Esophagus squamous epithelium (tissue), 5 donors: ENCODE results near the gene AMER3. TPM values are rescaled to one million over a fixed set of nuclear protein-coding genes. Genes with fewer than 3 reads are reported as not detected.

ENCODE experiments used
- DNase-seq: peaks from one replicate; lab custom pipeline; 2025; lab: John Stamatoyannopoulos, UW
- H3K27ac ChIP-seq, 4 donors: fragments of 200-600 bp; sonication (generic); one replicate each; pipeline ENCODE4 v1.5.1; 2016 to 2019; ENCODE audit warnings: mild to moderate bottlenecking in 1 of 4
- H3K27me3 ChIP-seq, 4 donors: fragments of 200-600 bp; sonication (generic); 1 replicate in 3 of 4; 2 replicates in 1 of 4; pipeline versions ENCODE4 v1.5.1 to v1.6.0; 2017 to 2021; ENCODE audit warnings: antibody characterized with exemption in 1 of 4
- H3K36me3 ChIP-seq, 3 donors: fragments of 200-600 bp; sonication (generic); one replicate each; pipeline ENCODE4 v1.5.1; 2016 to 2019
- H3K4me1 ChIP-seq, 3 donors: fragments of 200-600 bp; sonication (generic); one replicate each; pipeline ENCODE4 v1.5.1; 2017 to 2019
- H3K4me3 ChIP-seq, 4 donors: fragments of 200-600 bp; sonication (generic); 1 replicate in 3 of 4; 2 replicates in 1 of 4; pipeline ENCODE4 v1.5.1; 2016 to 2019; ENCODE audit warnings: mild to moderate bottlenecking in 2 of 4, moderate library complexity in 1 of 4
- H3K9me3 ChIP-seq, 3 donors: fragments of 200-600 bp; sonication (generic); one replicate each; pipeline ENCODE4 v1.5.1; 2016 to 2019
- POLR2A ChIP-seq, 4 donors: fragments of 450-650 bp; IDR thresholded peaks; one replicate each; pipeline ENCODE4 v1.6.1; 2017; ENCODE audit warnings: antibody characterized with exemption in 4 of 4, mild to moderate bottlenecking in 4 of 4, moderate library complexity in 3 of 4
- WGBS, 2 donors: methylation state at CpG; one replicate each; pipeline ENCODE4 v1.1.5; 2018; 5-methylcytosine and 5-hydroxymethylcytosine counted together
- intact Hi-C: fragments of 100-400 bp; cut with DNase I; formaldehyde crosslinking; loops from one replicate; pipeline ENCODE4 v1.15.0; 2022
- total RNA-seq, 4 donors: library from RNA; depleted of rRNA; stranded (reverse); fragments of >200 nt; gene quantifications; one replicate each; pipeline ENCODE4 v1.1.0, GENCODE V29; 2016
- TF ChIP-seq, protein P1 (sequence below), 6 experiments: fragments of 450-650 bp in 4 of 6; fragments of 200-600 bp in 2 of 6; sonication (generic) in 2 of 6; IDR thresholded peaks; one replicate each; pipeline ENCODE4 v1.5.1; 2016 to 2019; ENCODE audit warnings: antibody characterized with exemption in 6 of 6, mild to moderate bottlenecking in 4 of 6, moderate library complexity in 4 of 6
- donor health status: DM: yes; HTN: yes; CAD: no.

The AMER3 gene
- total RNA-seq, 4 donors from 2014 or later = not detected

DNA sequence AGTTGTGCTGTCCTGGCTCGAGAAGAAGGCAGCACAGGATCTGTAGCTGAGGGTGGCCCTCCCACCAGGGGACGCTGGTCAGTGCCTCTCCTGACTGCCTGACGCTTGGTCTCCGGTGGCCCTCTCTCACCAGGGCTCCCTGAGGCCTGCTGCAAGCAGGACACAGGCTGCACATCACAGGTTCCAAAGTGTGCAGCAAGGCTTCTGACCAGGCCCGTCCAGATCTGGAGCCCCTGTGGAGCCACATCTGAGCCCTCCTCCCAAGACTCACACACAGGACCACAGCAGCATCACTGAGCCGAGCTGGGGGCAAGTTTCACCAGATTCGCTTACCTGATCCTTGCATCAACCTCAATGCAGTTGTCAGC lies 12.1 kb downstream of the AMER3 start:
- H3K27ac ChIP-seq = no peak overlapping the region
- intact Hi-C loops = no loop called here
- TF ChIP-seq, protein P1, sequence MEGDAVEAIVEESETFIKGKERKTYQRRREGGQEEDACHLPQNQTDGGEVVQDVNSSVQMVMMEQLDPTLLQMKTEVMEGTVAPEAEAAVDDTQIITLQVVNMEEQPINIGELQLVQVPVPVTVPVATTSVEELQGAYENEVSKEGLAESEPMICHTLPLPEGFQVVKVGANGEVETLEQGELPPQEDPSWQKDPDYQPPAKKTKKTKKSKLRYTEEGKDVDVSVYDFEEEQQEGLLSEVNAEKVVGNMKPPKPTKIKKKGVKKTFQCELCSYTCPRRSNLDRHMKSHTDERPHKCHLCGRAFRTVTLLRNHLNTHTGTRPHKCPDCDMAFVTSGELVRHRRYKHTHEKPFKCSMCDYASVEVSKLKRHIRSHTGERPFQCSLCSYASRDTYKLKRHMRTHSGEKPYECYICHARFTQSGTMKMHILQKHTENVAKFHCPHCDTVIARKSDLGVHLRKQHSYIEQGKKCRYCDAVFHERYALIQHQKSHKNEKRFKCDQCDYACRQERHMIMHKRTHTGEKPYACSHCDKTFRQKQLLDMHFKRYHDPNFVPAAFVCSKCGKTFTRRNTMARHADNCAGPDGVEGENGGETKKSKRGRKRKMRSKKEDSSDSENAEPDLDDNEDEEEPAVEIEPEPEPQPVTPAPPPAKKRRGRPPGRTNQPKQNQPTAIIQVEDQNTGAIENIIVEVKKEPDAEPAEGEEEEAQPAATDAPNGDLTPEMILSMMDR (IDR thresholded peaks at IDR 0.05) = no peak
- no peak for TF ChIP-seq POLR2A (IDR thresholded peaks at IDR 0.05)
- 40 to 67% methylated on average over 1 to 7 of the region's 7 CpGs for WGBS, 2 donors
- DNase-seq = no peak
- H3K9me3 ChIP-seq = no peaks in the 10 kb centered on the region
- no peaks in the 10 kb centered on the region for H3K4me1 ChIP-seq
- no peaks in the 10 kb centered on the region for H3K36me3 ChIP-seq
- peaks cover 0 to 28% (median 0%) of the 10 kb centered on the region in 4 donors for H3K27me3 ChIP-seq
- H3K4me3 ChIP-seq = no peak overlapping the region

DNA sequence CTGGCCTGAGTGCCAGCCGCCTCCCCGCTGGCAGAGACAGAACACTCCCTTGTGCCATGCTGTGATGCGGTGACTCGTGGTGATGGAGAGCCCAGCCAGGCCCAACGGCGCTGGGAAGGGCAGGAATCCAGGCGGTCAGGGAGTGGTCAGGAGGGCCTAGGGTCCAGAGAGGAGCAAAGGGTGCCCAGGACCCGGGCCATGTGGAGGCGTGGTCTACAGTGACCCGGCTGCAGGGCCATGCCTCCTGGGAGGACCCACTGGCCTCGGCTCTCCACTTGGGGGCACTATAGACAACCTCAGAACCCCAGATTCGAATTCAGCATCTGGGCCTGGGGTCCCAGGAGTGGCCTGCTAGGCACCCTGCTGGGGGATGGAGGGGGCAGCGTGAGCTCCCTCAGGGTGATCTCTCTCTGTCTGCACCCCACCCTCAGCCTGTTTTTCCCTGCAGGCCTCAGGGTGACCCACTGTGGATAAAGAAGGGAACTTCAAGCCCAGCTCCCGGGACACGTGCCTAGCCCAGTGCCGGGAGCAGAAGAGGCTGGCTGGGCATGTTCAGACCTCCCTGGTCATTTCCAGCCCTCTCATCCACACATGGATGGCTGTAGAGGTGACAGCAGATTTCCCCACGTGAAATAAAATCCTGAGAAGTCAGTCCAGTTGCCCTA lies 13.0 kb downstream of the AMER3 start:
- no peak for TF ChIP-seq POLR2A (IDR thresholded peaks at IDR 0.05)
- TF ChIP-seq, protein P1 (IDR thresholded peaks at IDR 0.05) = no peak
- DNase-seq = no peak
- peaks cover 0 to 19% (median 0%) of the 10 kb centered on the region in 4 donors for H3K27me3 ChIP-seq
- no peaks in the 10 kb centered on the region for H3K36me3 ChIP-seq
- no peak overlapping the region for H3K27ac ChIP-seq
- intact Hi-C loops = no loop called here
- no peaks in the 10 kb centered on the region for H3K9me3 ChIP-seq
- H3K4me1 ChIP-seq = no peaks in the 10 kb centered on the region
- 60 to 86% methylated on average over 1 to 7 of the region's 17 CpGs for WGBS, 2 donors
- no peak overlapping the region for H3K4me3 ChIP-seq

DNA sequence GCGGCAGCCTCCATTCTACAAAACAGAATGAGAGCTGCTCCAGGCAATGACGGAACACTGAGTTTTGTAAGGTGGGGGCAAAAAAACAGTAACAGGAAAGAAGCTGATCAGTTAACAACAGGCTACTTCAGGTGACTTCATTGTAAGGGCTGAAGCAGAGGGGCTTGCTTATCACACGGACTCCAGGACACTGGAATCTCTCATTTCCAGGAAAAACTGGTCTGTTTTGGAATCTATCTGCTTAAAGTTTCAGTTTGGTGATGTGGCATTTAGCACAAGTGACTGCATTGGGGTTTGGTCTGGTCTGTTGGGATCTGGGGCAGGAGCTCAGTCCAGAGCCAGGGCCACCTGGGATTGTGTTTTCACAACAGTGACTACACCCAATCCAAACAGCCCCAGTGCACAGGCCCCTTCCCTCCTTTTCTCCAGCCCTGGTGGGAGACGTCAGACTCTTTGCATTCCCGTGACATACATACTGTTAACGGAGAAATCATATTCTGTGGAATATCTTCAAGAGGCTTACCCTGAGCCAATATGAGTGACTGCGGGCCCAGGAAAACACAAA lies 14.1 kb downstream of the AMER3 start:
- intact Hi-C loops = no loop called here
- Histone ChIP-seq H3K36me3 (no peaks in the 10 kb centered on the region), H3K27me3 (peaks cover 0 to 16% (median 0%) of the 10 kb centered on the region in 4 donors), H3K4me1 (no peaks in the 10 kb centered on the region), H3K4me3 (no peak overlapping the region), H3K9me3 (no peaks in the 10 kb centered on the region), H3K27ac (no peak overlapping the region)
- TF ChIP-seq, protein P1 (IDR thresholded peaks at IDR 0.05) = no peak
- TF ChIP-seq POLR2A (IDR thresholded peaks at IDR 0.05) = no peak
- 68 to 77% methylated on average over 7 of the region's 7 CpGs for WGBS, 2 donors
- DNase-seq = no peak

DNA sequence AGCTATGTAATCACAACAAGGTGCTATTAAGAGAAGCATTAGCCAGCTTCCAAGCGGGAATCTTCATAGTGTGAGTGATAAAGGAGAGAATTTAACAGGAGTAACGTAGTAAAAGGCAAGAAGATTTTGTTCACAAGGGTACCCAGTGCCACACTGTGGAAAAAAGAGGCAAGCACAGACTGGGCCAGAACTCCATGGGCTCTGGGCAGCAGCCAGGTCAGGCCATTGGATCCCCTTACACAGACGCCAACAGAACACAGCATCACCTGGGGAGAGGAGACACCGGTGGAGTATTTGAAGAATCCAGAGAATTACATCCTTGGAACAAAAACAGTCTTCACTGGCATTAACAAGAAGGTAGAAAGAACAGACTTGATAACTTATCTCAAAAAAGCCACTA lies 21.2 kb downstream of the AMER3 start:
- no peaks in the 10 kb centered on the region for H3K4me1 ChIP-seq
- 39 to 56% methylated on average over 4 of the region's 4 CpGs for WGBS, 2 donors
- H3K9me3 ChIP-seq = no peaks in the 10 kb centered on the region
- no peak overlapping the region for H3K4me3 ChIP-seq
- intact Hi-C loops = no loop called here
- TF ChIP-seq, protein P1 (IDR thresholded peaks at IDR 0.05) = no peak
- no peak for TF ChIP-seq POLR2A (IDR thresholded peaks at IDR 0.05)
- no peak for DNase-seq
- H3K36me3 ChIP-seq = no peaks in the 10 kb centered on the region
- H3K27me3 ChIP-seq = peaks cover 0 to 13% (median 0%) of the 10 kb centered on the region in 4 donors
- H3K27ac ChIP-seq = no peak overlapping the region

DNA sequence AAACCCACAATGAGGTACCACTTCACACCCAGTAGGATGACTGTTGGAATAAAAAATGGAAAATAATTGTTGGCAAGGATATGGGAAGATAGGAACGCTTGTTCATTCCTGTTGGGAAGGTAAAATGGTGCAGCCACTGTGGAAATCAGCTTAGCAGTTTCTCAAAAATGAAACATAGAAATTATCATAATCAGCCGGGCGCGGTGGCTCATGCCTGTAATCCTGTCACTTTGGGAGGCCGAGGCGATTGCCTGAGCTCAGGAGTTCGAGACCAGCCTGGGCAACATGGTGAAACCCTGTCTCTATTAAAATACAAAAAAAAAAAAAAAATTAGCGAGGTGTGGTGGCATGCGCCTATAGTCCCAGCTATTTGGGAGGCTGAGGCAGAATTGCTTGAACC lies 23.4 kb downstream of the AMER3 start:
- intact Hi-C loops = no loop called here
- H3K27me3 ChIP-seq = peaks cover 0 to 13% (median 0%) of the 10 kb centered on the region in 4 donors
- H3K4me1 ChIP-seq = no peaks in the 10 kb centered on the region
- no peaks in the 10 kb centered on the region for H3K9me3 ChIP-seq
- no peak overlapping the region for H3K27ac ChIP-seq
- TF ChIP-seq POLR2A (IDR thresholded peaks at IDR 0.05) = no peak
- TF ChIP-seq, protein P1 (IDR thresholded peaks at IDR 0.05) = no peak
- no peak for DNase-seq
- no peak overlapping the region for H3K4me3 ChIP-seq
- no peaks in the 10 kb centered on the region for H3K36me3 ChIP-seq
- WGBS, 2 donors = 79 to 90% methylated on average over 6 to 9 of the region's 9 CpGs
